ENCODE measurements around the gene DDIAS.
"Not testable (repeated sequence)": the region's sequence is repeated elsewhere in the genome, so short reads cannot be mapped to it uniquely, and the experiment has no call there.

The DDIAS gene

DNA sequence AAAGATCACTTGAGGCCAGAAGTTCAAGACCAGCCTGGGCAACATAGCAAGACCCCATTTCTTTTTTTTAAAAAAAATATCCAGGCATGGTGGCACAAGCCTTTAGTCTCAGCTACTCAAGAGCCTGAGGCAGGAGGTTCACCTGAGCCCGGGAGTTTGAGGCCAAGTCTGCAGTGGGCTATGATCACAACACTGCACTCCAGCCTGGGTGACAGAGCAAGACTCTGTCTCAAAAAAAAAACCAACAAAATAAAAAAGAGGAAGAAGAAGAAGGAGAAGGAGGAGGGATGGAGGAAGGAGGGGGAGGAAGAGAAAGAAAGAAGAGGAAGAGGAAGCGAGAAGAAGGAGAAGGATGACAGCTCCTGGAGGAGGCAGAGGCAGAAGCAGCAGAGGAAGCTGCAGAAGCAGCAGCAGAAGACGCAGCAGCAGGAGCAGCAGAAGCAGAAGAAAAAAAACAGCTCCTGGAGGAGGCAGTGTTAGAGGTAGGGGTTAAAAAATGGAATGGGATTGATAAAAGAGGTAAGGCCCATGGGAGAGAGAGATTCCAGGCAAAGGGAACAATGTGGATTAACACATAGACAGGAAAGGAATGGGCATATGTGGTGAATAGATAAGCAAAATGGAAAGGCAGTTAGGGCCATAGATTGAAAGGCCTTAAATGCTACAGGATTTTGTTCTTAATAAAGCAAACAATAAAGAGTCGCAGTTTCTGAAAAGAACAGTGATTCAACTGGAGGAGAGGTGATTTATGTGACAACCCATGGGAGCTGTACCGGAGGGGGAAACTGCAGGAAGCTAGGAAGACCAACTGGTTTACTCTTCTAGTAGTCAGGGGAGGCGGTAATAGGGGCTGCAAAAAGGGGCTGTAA, 12.2 kb upstream of the DDIAS start:
- DNase-seq = peak; percentile 76

DNA sequence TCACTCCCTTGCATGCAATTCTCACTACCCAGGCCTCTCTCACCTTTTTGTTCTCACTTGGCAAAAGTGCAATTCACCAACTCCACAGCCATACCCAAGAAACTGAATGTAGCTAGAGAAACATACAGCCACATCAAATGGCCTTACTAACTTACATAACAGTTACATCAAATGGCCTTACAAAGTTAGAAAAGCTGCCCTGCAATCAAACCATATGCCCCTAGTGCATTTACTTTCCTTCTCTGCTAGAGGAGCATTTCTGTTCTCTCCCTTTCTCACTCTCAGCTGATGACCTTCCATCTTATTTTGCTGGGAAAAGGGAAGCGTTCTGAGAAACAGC, 11.6 kb upstream of the DDIAS start:
- no peak for DNase-seq

GRCh38 chr11:82890936-82891335, 10.6 kb upstream of the DDIAS start:
- DNase-seq = no peak

GRCh38 chr11:82892611-82893169, 8.8 kb upstream of the DDIAS start:
- no peak for DNase-seq

- DNase-seq = peak; percentile 69
Observed at GRCh38 chr11:82895437-82896091, 6.0 kb upstream of the DDIAS start.

DNA sequence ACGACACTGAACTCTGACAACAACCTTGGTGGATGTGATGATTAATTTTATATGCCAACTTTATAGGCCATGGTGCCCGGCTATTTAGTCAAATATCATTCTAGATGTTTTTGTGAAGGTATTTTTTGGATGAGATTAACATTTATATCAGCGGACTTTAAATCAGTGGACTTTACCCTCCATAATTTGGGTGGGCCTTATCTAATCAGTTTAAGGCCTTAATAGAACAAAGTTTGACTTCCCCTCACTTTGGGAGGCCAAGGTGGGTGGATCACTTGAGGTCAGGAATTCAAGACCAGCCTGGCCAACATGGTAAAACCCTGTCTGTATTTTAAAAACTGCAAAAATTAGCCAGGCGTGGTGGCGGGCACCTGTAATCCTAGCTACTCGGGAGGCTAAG, 5.4 kb upstream of the DDIAS start:
- DNase-seq = no peak

GRCh38 chr11:82898241-82898640, 3.3 kb upstream of the DDIAS start:
- DNase-seq = peak; percentile 40

GRCh38 chr11:82899186-82899820, 2.2 kb upstream of the DDIAS start:
- DNase-seq = no peak

GRCh38 chr11:82899957-82900276, 1.6 kb upstream of the DDIAS start:
- no peak for DNase-seq

GRCh38 chr11:82900277-82901164, 1.0 kb upstream of the DDIAS start, which contains the start of gene PRCP:
TSS of gene PRCP (minus strand) at chr11:82900430. CDS start at chr11:82900402, 28 bp downstream.
- peak; percentile 94 for DNase-seq

DNA sequence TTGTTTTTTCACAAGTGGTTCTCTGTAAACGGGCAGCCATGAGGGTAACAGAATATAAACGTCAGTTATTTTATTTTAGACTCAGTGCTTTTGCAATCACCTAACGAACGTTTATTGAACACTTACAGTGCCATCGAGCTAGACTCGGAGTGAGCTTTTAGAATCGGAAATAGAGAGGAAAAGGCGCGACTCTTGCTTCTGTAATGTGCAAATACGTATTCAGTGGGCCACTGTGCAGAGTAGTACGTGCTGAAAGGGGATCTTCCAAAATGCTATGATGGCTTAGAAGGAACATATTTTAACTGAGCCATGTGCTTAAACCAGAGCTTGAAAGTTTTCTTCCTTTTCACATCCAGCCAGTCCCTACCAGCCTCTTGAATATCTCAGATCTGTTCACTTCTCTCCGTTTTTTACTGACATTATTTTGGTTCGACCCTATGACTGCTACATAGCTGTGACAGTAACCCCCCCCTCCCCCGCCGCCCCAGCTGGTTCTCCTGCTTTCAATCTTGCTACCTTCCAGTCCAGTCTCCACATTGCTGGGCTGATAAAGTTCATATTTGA, 468 bp downstream of the DDIAS start:
- DNase-seq = no peak

DNA sequence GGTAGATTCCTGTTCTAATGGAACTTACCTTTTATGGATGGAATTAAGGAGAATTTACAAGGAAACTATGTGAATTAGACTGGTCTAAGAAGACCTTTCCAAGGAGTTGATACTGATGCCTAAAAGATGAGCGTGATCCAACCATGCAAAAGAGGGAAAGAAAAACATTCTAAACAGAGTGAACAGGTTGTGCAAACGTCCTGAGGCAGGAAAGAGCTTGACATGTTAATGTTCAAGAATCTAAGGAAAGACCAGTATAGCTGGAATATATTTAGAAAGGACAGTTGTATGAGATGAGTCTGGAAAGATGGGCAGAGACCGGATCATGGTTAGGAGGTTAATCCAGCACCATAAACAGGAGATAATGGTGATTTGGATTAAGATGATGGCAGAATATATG, 1.3 kb downstream of the DDIAS start:
- no peak for DNase-seq

- no peak for DNase-seq
Observed at GRCh38 chr11:82903843-82904586, 2.5 kb downstream of the DDIAS start.

GRCh38 chr11:82906236-82906635, 4.7 kb downstream of the DDIAS start:
- DNase-seq = peak; percentile 71

GRCh38 chr11:82906931-82907330, 5.4 kb downstream of the DDIAS start:
- no peak for DNase-seq

DNA sequence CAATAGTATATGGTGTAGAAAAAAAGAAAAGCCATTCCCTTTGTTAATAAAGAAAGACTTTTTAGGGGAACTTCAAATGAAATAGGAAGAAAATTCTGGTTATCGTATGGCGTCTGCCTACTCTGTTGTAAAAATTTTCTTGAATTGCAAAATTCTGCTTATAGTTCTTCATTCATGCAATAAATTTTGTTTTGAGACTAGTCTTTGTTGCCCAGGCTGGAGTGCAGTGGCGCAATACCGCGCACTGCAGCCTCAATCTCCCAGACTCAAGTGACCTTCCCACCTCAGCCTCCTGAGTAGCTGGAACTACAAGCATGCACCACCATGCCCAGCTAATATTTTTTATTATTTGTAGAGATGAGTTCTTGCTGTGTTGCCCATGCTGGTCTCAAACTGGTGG, 5.8 kb downstream of the DDIAS start:
- peak; percentile 75 for DNase-seq

- DNase-seq = no peak
Observed at GRCh38 chr11:82908311-82908710, 6.8 kb downstream of the DDIAS start.

DNA sequence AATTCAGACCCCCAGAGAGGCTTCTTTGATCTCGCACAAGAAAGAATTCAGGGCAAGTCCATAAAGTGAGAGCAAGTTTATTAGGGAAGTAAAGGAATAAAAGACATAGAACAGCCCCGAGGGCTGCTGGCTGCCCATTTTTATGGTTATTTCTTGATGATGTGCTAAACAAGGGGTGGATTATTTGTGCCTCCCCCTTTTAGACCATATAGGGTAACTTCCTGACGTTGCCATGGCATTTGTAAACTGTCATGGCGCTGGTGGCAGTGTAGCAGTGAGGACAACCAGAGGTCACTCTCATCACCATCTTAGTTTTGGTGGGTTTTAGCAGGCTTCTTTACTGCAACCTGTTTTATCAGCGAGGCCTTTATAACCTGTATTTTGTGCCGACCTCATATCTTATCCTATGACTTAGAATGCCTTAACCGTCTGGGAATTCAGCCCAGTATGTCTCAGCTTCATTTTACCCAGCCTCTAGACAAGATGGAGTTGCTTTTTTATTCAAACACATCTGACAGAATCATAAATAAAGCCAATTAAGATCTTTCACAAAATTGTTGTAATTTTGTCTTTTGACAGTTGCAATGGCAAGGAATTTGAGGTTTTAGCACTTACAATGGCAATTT, 7.6 kb downstream of the DDIAS start:
- DNase-seq = no peak

GRCh38 chr11:82919786-82920185, 18.2 kb downstream of the DDIAS start:
- DNase-seq = not testable (repeated sequence)

DNA sequence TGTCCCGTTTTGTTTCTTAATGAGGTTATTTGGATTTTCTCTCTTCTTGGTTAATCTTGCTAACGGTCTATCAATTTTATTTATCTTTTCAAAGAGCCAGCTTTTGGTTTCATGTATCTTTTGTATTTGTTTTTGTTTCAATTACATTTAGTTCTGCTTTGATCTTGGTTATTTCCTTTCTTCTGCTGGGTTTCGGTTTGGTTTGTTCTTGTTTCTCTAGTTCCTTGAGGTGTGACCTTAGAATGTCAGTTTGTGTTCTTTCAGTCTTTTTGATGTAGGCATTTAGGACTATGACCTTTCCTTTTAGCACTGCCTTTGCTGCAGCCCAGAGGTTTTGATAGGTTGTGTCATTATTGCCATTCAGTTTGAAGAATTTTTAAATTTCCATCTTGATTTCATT, 18.7 kb downstream of the DDIAS start:
- DNase-seq = peak; percentile 13
